GM03348 (cell line): ENCODE data around the gene NUDT21.
"Not testable (repeated sequence)": the region's sequence is repeated elsewhere in the genome, so short reads cannot be mapped to it uniquely, and the experiment has no call there.

ENCODE experiments used
- DNase-seq: peaks from one replicate; pipeline ENCODE4 v3.0.0; 2012; ENCODE audit warnings: low spot score

The NUDT21 gene

DNA sequence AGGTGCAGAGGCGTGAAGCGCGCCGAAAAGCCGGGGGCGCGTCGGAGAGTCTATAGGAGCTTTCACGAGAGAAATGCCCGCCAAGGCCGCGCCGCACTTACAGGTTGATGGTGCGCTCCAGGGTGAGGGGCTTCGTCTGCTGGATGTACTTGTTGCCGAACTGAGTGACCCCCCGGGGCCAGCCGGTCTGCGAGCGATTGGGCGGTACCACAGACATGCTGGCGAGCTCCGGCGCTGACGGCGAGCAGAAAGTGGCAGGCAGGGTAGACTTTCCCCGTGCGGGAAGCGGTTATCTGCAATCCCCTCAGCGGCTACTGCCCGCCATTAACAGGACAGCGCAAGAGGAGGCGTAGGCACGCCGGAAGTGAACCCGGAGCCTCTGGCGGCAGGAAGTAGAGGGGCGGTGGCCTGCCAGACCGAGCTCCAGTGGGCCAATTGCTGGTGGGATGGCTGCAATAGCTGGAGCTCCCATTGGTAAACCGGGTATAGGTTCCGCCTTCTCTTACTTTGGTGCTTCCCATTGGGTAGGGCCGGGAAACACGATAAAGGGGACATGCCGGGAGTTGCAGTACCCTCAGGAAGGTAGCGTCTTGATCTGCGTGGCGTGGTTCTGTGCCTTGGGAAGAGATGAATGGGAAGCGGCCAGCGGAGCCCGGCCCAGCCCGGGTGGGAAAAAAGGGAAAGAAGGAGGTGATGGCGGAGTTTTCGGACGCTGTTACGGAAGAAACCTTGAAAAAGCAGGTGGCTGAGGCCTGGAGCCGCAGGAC lies at the start of gene NUDT21, which contains the start of gene OGFOD1:
Gene NUDT21, minus strand, starts transcription at position 347 of the 767 bp plus-strand sequence. Its CDS starts 130 bp downstream, at position 217.
Gene OGFOD1, plus strand, starts transcription at position 569 of the 767 bp plus-strand sequence. Its CDS starts 59 bp downstream, at position 628.
- DNase-seq: peak; percentile 99

DNA sequence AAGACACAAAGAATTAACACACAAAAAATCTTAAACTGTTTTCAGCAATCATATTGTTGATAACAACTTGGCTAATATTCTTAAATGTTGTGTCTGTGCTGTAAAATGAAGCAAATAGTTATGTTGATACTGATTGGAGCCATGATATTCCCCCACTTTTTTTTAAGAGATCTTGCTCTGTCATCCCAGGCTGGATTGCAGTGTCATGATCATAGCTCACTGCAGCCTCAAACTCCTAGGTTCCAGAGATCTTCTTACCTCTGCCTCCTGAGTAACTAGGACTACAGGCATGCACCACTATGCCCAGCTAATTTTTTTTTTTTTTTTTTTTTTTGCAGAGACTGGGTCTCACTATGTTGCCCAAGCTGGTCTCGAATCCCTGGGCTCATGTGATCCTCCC lies 42.7 kb upstream of the NUDT21 start:
- DNase-seq: no peak

DNA sequence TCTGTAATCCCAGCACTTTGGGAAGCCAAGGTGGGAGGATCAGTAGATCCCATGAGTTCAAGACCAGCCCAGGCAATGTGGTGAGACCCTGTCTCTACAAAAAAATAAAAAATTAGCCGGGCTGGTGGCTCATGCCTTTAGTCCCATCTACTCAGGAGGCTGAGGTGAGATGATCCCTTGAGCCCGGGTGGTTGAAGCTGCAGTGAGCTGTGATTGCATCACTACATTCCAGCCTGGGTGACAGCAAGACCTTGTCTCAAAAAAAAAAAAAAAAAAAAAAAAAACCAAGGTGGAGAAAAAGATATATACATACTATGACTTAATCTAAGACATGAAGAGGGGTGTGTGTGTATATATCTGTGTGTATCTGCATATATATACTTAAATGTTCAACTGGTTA lies 42.0 kb upstream of the NUDT21 start:
- no peak for DNase-seq

DNA sequence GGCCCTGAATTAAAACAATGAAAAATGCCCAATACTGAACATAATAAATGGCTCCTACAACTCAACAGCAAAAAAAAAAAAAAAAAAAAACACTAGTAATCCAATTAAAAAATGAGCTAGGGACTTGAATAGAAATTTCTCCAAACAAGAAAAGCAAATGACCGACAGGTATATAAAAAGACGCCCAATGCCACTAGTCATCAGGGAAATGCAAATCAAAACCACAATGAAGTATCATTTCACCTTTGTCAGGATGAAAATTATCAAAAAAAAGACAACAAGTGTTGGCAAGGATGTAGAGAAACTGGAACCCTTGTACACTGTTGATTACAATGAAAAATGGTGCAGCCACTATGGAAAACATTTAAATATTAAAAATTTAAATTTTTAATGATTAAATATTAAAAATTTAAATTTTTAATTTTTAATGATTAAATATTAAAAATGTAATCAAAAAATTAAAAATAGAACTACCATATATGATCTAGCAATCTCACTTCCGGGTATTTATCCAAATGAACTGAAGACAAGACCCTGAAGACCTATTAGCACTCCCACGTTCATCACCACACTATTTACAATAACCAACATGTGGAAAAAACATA lies 40.6 kb upstream of the NUDT21 start:
- no peak for DNase-seq

DNA sequence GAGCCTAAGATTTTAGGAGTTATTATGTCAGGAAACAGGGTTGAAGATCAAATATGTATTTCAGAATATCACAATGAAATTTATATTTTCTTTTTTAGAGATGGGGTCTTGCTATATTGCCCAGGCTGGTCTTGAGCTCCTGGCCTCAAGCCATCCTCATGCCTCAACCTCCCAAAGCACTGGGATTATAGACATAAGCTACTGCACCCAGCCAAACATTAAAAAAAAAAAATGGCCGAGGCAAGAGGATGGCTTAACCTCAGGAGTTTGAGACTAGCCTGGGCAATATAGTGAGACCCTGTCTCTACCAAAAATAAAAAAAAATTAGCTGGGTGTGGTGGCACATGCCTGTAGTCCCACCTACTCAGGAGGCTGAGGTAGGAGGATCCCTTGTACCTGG lies 37.7 kb upstream of the NUDT21 start:
- not testable (repeated sequence) for DNase-seq

DNA sequence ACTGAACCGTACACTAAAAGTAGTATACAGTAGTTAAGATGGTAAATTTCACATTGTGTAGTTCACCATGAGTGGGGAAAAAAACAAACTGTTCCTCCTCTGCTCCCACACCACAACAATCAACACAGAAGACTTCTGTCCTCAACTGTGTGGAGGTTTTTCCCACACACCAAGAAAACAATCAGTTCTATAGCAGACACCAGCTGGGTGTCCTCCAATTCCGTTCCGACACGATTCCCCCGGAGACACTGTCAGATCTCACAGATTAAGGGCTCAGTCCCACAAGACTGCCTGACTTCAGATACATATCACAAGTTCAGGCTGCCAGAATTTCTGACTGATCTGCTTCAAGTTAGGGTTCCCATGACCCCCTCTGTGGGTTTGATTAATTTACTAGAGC lies 36.9 kb upstream of the NUDT21 start:
- no peak for DNase-seq

DNA sequence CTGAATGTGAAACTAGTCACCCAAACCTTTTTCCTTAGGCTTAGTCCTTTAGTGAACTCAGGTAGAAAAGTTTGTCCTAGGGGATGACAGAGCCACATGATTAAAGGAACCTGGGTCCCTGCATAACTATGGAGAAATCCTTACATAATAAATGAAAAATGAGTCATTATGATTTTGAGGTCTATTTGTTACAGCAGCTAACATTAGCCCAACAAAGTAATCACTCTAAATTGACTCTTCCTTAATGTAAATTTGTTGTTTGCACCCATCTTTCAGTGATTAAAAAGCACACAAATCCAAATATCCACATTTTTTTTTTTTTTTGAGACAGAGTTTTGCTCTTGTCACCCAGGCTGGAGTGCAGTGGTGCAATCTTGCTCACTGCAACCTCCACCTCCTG lies 32.3 kb upstream of the NUDT21 start:
- DNase-seq: no peak

DNA sequence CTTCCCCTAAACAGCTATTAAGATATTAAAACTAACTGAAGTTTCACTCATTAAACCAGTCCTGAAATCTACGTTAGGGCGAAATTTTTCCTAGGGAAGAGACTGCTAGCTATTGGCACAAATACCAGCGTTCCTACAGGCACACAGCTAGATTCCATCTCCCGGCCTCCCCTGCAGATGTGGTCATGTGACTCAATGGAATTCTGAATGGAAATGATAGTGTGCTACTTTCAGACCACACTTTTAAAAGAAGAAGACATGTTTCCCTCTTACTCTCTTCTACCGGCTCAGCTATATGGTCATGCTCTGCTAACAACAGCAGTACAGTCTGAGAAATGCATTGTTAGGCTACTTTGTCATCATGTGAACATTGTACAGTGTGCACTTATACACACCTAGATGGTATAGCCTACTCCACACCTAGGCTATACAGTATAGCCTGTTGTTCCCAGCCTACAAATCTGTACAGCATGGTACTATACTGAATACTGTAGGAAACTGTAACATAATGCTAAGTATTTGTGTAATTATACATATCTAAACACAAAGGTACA lies 31.6 kb upstream of the NUDT21 start:
- DNase-seq: no peak

DNA sequence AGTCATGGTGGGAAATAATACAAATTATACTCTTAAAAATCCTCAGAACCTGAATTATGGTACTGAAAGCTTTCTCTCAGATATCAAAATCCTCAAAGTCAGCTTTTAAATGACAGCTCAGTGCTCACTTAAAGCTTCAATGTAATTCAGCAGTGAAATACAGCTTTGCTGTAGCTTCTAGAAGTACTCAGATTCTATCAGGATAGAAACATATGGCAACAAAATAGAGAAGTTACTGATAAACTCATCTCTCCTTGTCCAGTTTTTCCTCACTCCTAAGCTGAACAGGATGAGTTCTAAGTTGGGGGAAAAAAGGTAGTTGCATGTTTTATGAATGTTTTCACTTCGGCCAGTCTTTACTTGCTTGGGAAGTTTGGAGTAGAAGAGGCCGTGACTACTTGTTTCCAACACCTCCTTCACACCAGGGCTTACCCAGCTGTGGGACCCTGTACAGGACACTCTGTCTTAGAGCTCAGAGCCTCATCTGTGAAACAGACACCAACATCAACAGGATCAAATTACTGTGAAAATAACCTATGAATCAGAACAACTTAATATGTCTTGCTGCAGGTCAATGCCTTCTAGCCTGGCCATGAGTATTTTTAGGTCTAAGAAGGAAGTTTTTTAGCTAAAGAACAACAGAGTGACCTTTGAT lies 30.5 kb upstream of the NUDT21 start:
- no peak for DNase-seq

DNA sequence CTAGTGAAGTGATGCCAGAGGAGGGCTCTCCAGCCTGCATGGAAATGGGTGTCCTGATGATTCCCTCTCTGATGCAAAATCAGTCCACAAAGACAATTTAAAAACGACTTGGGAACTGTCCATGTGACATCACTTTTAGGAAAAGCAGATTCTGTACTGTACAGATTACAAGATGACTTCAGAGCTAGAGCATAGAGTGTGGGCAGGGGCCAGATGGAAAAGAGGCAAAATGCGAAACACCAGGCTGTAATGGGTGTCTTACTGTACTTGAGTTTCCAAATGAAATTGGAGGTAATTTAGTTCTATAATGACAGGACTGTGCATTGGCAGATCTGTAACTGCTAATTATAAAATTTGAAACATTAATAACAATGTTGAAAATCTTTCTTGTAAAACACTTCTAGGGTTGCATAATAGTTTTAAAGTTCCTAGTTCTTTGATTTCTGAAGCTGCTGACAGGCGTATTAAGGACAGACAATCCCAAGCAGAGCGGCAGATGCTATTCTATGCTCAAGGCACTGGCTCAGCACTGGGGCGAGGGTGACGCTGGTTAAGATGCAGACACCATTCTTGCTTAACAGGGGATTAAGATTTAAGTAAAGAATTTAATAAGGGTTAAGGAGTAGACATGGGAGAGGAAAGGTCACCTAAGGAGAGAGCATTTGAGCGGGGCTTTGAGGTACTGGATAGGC lies 29.8 kb upstream of the NUDT21 start:
- DNase-seq: no peak

DNA sequence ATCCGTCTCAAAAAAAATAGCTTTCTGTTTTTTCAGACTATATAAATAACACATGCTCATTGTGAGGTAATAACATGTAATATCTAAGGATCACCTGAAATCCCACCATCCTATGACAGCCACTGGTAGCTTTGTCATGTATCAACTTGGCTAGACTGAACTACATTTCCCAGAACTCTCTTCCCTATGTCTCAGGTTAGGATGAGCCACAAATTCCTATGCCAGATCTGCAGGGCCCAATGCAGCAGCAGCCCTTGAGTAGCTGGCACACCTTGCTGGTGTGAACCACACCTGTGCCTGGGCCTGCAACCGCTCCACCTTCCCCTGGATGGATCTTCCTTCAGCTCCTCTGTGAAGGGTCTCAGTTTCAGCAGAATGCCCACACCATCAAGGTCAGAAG lies 28.3 kb upstream of the NUDT21 start:
- DNase-seq: no peak

DNA sequence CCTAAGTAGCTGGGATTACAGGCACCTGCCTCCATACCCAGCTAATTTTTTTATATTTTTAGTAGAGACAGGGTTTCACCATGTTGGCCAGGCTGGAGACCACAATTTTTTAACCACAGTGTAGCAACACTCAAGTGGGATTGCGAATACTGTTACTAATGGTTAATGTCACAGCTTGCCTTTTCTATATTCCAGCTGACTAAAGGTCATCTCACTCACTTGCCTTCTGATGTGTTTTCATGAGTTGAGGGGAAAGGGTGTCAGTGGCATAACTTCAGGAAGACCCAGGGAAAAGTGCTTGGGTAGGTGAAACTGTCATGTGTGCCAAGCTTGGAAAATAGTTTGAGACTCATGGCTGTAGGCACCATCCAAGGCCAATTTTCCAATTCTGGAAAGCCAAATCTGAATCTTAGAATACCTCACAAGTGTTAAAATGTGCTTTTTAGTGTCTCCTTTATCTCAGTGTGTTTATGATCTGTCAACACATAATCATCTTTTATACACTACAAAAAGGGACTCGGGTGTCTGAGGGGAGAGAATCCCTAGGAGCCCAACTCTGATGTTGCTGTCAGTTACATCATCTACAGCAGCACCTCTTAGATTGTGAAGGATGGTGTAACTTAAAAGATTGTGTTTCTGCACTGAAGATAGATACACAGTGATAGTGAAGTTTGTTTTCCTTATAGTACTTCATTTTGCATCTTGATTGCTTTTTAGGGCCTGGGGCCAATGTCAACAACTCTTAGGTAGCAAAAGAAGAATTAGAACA lies 27.3 kb upstream of the NUDT21 start:
- peak; percentile 10 for DNase-seq

DNA sequence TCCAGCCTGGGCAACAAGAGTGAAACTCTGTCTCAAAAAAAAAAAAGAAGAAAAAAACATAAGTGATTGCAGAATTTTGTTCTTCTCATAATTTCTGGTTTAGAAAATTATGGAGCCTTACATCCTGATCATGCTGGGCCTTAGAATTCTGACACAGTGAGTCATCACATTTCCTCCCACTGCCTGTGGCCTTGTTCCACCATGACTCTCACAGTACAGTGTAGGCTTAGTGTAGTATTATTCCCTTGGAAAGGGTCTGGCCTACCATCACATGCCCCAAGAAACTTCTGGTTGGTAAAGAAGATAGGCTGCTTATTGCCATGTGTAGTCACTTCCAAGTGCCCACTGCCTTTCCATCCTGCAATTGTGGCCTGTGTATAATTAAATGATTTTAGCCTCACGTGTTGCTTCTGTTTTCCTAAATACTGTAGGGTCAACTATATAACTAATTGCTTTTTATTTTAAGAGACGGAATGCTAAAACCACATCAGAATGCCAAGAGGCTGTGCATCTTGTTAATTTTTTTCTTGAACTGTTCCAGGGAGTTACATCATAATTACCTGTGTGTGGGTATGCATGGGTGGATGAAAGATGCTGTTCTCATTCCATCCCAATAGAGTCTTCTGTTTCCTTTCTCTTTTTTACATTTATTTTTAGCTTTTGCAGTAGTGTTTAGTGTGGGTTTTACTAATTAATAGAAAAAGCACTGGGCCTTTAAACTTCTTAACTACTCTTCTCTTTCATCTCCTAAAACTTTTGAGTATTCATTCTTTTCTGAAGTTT lies 26.2 kb upstream of the NUDT21 start:
- DNase-seq: peak; percentile 88

DNA sequence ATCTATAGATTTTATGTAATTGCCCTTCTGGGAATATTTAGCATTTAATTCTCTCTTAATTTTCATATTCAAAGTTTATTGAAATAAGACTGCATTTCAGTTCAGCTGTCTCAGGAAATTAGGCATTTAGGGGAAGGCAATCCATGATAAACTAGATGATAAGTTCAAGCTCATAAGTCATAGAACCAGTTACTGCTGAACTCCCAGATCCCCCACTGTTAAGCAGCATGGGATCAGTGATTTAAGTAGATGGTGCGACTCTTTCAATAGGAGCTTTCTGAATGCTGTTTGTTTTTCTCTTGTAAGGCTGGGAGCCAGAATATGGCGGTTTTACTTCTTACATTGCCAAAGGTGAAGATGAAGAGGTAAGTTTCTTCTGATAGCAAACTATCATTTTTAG lies 24.1 kb upstream of the NUDT21 start:
- DNase-seq: no peak

DNA sequence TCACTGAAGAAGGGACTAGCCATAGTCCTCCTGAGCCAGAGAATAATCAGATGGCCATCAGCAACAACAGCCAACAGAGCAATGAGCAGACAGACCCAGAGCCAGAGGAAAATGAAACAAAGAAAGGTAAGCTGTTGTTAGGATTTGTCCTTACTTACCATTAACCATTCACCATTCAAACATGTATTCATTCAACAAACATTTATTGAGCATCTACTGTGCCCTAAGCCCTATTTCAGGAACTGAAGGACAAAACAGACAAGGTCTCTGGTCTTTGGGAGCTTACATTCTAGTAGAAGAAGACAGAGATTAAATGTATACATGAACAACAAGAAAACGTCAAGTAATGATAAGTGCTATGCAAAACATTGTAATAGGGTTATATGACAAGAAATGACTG lies 19.5 kb upstream of the NUDT21 start:
- DNase-seq: no peak

DNA sequence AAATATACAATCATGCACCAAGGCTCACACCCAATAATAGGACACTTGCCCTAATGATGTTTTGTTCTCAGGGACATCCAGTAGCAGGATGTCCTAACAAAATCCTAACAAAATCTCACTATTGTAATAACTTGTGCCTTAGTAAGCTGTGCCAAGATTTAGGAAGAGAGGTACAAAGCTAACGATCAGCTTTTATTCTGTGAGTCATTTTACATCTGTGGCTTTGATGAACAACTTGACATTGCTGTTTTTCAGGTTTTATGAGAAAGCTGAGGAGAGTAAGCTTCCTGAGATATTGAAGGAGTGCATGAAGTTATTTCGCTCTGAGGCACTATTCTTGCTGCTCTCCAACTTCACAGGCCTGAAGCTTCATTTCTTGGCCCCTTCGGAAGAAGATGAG lies 19.1 kb upstream of the NUDT21 start:
- no peak for DNase-seq

DNA sequence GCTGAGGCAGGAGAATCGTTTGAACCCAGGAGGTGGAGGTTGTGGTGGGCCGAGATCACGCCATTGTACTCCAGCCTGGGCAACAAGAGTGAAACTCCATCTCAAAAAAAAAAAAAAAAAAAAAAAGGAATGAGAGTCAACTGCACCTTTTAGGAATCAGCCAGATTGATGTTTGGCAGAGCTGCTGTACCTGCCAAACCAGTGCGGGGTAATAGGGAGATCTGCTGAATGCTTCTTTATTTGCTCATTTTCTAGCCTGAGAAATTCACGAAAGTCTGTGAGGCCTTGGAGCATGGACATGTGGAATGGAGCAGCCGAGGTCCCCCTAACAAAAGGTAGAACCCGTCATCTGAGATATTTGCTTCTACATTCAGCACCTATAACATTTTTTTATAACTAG lies 18.6 kb upstream of the NUDT21 start:
- no peak for DNase-seq

DNA sequence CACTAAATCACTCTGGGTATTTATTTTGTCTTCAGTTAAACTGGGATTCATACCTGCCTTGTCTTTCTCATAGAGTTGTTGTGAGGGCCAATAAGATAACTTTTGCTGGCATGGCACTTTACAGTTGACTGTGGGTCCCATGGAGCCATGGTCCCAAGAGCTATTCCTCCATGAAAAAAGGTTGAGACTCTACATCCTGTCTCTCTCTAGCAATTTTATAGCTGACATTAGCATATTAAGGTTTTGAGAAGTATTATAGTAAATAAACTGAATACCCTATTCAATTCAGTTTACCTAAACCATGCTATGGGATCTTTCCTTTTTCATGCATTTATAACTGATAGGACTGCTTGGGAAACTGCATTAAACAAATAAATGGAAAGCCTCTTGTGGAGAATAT lies 17.7 kb upstream of the NUDT21 start:
- DNase-seq: no peak

DNA sequence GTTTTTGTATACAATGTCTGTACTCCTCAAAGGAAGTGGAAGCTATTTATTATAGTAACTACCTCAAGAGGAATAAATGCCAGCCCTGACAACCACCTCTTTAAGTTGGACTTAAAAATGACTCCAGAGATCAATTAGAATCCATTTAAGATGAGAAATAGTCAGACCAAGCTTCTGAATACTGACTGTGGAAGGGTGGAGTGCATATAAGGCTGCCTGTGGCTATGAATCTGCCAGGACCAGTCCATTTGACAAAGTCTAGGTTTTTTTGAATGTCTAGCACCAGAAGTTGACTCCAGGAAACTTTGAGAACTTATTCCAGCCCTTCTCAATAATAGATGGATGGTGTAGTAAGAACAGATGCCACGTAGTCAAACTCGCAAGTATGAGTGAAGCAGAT lies 15.2 kb upstream of the NUDT21 start:
- DNase-seq: no peak

DNA sequence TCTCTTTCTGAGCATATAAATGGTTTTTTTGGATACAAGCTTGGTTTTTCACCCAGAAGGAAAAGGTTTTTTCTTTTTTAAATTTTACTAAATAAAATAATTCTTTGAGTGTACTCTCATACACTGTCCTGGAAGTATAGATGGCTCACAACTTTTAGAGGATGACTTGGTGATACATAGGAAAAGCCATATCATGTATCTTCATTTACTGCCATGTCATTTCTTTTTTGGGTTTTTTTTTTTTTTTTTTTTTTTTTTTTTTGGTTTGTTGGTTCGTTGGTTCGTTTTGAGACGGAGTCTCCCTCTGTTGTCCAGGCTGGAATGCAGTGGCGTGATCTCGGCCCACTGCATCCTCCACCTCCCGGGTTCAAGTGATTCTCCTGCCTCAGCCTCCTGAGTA lies 12.0 kb upstream of the NUDT21 start:
- no peak for DNase-seq
